ENCODE results near the gene BANP. TPM values are rescaled to one million over a fixed set of nuclear protein-coding genes. Genes with fewer than 3 reads are reported as not detected.

Gene BANP
- total and polyA plus RNA-seq, 2 of the 8 experiments (the other 6 are each of a cell fraction or from before 2014, with no cell fraction given): 25.8 to 39.8 TPM

GRCh38 chr16:87970186-87970585 is 19.0 kb downstream of the BANP start:
- Histone ChIP-seq H3K27ac (ENCODE audit: low read depth, low read length) (no peak overlapping the region), H3K14ac (ENCODE audit: insufficient read length) (no peak overlapping the region), H3K79me2 (ENCODE audit: control insufficient read depth in 1 of 2, insufficient read depth in 2 of 2, low read length in 2 of 2) (peaks cover 9 to 93% of the 10 kb centered on the region in 2 experiments), H3K79me1 (ENCODE audit: low read depth, low read length) (peaks cover 16% of the 10 kb centered on the region), H3K4me2 (ENCODE audit: insufficient read depth in 1 of 2, low read depth in 2 of 2, low read length in 2 of 2) (no peak overlapping the region), H3K27me3 (replicated peaks in 1 of 4; ENCODE audit: control insufficient read depth in 3 of 4, extremely low read depth in 1 of 4, insufficient read depth in 3 of 4, low read length in 3 of 4) (no peaks in the 10 kb centered on the region), H4K20me1 (replicated peaks in 1 of 2; ENCODE audit: control insufficient read depth in 1 of 2, insufficient read depth in 2 of 2, low read length in 2 of 2) (peaks cover 2% of the 10 kb centered on the region in 2 experiments), H2BK12ac (ENCODE audit: low read depth, low read length) (no peak overlapping the region), H3K36me3 (ENCODE audit: control insufficient read depth in 2 of 4, insufficient read depth in 4 of 4, low read length in 3 of 4) (0 out of 8 replicates have a peak, but pooled peaks cover 0 to 2% (median 0%) of the 10 kb centered on the region in 4 experiments), H3K9me3 (ENCODE audit: insufficient read depth in 2 of 2, low read depth in 1 of 2, low read length in 1 of 2) (peaks cover 4 to 8% of the 10 kb centered on the region in 2 experiments; a peak in 3 of 4 replicates), H4K8ac (ENCODE audit: extremely low read depth, insufficient read depth, low read length) (no peak overlapping the region), H3K4me1 (replicated peaks in 1 of 4; ENCODE audit: control insufficient read depth in 3 of 4, insufficient read depth in 4 of 4, low read length in 3 of 4) (peaks cover 0 to 7% (median 0%) of the 10 kb centered on the region in 4 experiments; a peak in 1 of 7 replicates), H4K5ac (ENCODE audit: insufficient read length, low read depth, low read length) (no peak overlapping the region), H3K23ac (ENCODE audit: insufficient read length) (no peak overlapping the region), H3K18ac (ENCODE audit: extremely low read depth, low read length) (no peak overlapping the region), H2BK15ac (ENCODE audit: low read length) (no peak overlapping the region), H2BK120ac (replicated peaks; ENCODE audit: low read depth, low read length) (no peak overlapping the region), H2AK5ac (ENCODE audit: low read depth, low read length) (no peak overlapping the region), H4K91ac (replicated peaks; ENCODE audit: insufficient read length, low read length) (no peak overlapping the region), H2BK5ac (ENCODE audit: low read depth, low read length) (no peak overlapping the region), H2BK20ac (ENCODE audit: low read length) (no peak overlapping the region), H3K23me2 (ENCODE audit: low read depth, low read length) (no peaks in the 10 kb centered on the region), H3K4me3 (ENCODE audit: extremely low read depth in 1 of 4, insufficient read depth in 2 of 4, low read depth in 3 of 4, low read length in 4 of 4) (no peak overlapping the region), H3K9ac (replicated peaks in 1 of 4; ENCODE audit: extremely low read depth in 1 of 4, low read depth in 3 of 4, low read length in 3 of 4) (no peak overlapping the region), H2AFZ (ENCODE audit: low read length) (no peak overlapping the region), H3K4ac (replicated peaks; ENCODE audit: insufficient read length, low read depth, low read length) (no peak overlapping the region), H3K56ac (replicated peaks; ENCODE audit: insufficient read length, low read depth, low read length) (no peak overlapping the region)
- FAIRE-seq (no peak), DNase-seq (ENCODE audit: low read depth in 1 of 2, low spot score in 2 of 2) (no peak)
- WGBS, 2 experiments (ENCODE audit: extremely low coverage in 1 of 2, insufficient coverage in 1 of 2, insufficient read length in 1 of 2, insufficient replicate concordance in 2 of 2, low coverage in 1 of 2, low lambda C conversion rate in 2 of 2, missing lambda C conversion rate in 1 of 2): 87% methylated on average over 3 of the region's 3 CpGs; no CpG with 5 or more reads in 1 of the 2 experiments
- TF ChIP-seq MAFK (IDR thresholded peaks at IDR 0.05; ENCODE audit: low read depth, low read length): no peak
- POLR2A ChIA-PET (ENCODE audit: partially characterized antibody): no interaction called here
- CTCF ChIA-PET (ENCODE audit: partially characterized antibody): interaction anchor here (0.5 to 2.6 kb wide), 3 partner anchors 14 to 1950 kb away, joined by 3 to 6 read pairs (median 3); no protein-coding TSS in a partner anchor
